ENCODE data around the gene POLR1A. TPM values are rescaled to one million over a fixed set of nuclear protein-coding genes. Genes with fewer than 3 reads are reported as not detected.

Gene POLR1A
- polyA plus RNA-seq, 3 donors, result 18.8 to 24.3 (median 24.0) TPM

GRCh38 chr2:86066007-86066578 is 39.6 kb downstream of the POLR1A start:
- no peak for DNase-seq

DNA sequence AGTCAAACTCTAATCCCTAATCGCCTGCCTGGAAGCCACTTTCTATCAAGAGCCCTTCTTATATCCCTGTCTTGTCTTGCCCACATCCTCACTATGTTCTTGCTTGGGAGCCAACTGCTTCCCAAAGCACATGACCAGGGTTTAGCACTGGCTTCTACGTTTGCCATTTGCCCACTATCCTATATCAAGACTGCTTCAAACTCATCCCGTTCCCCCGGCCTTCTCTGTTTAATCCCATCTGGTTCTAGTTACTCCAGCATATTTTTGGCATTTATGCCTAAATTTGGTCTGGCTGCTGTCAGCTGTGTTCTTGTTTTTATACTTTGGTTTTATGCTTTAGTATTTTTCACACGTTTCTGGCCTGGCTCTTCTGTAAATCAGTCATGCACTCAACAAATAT is 40.2 kb downstream of the POLR1A start:
- DNase-seq, result no peak

DNA sequence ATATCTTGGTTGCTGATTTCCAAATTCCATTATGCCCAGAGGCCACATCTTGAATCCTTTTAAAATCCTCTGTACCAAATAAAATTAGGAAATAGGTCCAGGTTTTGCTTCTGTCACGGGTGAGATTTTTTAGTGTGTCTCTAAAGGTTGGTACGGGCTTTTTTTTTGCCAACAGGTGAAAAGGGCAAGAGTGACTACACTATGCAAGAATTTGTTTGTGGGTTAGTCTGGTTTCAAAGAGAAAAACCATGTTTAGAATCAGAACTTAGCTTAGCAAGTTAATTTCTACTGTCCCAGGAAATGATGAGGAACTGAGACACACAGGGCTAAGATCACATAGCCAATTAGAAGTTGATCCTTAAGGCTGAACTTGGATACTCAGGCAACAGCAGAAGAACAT is 41.7 kb downstream of the POLR1A start:
- no peak for DNase-seq

- DNase-seq, result no peak
Measured at GRCh38 chr2:86062043-86062442, 43.6 kb downstream of the POLR1A start.

DNA sequence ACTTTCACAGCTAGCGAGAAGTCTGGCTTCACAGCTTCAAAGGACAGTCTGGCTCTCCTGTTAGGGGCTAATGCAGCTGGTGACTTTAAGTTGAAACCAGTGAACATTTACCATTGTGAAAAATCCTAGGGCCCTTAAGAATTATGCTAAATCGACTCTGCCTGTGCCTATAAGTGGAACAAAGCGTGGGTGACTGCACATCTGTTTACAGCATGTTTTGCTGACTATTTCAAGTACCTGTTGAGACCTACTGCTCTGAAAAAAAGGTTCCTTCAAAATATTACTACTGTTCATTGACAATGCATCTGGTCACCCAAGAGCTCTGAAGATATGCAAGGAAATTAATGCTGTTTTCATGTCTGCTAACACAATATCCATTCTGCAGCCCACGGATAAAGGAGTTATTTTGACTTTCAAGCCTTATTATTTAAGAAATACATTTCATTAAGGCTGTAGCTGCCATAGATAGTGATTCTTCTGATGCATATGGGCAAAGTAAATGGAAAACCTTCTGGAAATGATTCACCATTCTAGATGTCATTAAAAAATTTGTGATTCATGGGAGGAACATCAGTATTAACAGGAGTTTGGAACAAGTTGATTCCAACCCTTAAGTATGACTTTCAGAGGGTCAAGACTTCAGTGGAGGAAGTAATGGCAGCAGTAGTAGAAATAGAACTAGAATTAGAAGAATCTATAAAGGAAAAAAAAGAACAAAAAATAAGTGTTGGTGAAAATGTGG is 48.9 kb downstream of the POLR1A start:
- DNase-seq, result no peak

GRCh38 chr2:86055314-86055713 is 50.4 kb downstream of the POLR1A start:
- DNase-seq, result no peak

DNA sequence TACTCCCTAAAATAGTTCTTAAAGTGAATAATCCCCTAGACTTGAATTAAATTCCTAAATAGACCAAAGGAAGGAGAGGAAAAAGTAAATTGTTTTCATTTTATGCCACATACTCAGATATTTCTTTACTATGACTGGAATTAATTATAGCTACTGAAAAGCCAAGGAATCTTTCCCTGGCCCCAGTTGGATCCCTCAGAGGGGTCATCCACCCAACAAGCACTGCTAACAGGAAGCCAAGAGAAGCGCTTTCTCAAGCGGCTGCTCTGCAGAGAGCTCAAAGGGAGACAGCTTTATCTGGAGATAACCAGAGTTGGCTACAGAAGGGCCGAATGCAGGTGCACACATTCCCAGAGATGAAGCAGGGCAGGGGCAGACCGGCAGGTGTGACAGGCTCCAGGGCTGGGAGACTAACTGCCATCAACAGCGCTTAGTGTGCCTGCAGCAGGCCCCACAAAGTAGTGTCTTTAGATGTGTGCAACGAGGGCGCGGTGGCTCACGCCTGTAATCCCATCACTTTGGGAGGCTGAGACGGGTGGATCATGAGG is 51.1 kb downstream of the POLR1A start:
- DNase-seq, result no peak

DNA sequence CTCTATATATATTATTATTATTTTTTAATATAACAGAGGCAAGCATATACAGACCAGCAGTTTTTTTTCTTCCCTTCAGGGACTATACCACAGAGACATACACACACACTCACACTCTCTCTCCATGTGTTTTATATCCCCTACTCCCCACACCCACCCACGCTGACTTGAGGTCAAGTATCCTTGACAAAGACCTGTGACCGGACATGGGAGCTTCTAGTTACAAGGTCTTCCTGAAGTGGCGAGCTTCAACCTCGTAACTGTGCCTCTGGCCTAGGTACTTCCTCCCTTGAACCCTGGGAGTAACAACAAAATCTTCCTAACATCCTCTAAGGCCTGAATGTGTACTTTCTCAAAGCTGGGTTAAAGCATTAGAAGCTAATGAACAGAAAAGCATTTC is 52.5 kb downstream of the POLR1A start:
- no peak for DNase-seq

DNA sequence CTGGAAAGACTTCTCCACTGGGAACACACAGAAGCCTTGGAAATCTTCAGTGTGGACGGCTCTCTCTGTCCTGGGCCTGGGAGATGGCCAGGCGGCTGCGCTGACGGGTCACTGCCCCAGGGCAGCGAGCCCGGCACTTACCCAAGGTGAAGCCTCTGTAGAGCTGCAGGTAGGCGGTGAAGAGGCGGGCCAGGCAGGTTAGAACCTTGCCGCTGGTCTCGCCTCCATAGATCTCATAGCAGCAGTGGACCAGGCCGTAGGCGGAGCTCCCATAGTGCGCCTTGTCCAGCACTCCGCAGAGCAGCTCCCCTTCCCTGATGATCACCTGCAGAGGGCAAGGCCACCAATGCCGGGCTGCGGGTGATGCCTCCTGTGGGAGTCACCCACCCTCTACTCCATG is 53.0 kb downstream of the POLR1A start:
- no peak for DNase-seq

- no peak for DNase-seq
Measured at GRCh38 chr2:86052265-86052664, 53.4 kb downstream of the POLR1A start.

DNA sequence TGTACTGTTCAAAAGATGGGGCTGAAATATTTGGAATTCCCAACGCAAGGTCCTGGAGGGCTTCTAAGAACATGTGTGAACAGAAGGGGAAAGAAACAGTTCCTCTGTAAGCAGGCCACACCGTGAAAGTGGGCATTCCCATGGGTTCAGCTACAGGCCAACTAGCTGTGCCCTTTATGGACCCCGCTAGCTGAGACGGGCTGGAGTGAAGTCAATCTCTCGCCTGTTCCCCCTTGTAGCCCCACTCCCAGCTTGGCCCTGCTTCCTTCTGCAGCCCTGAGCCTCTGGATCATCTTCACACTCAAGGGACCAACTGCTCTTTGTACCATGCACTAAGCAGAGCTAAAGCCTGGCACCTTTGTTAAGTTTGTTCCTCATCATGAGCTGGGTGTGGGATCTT is 55.4 kb downstream of the POLR1A start:
- DNase-seq, result no peak

GRCh38 chr2:86049529-86049928 is 56.2 kb downstream of the POLR1A start:
- no peak for DNase-seq

- DNase-seq, result no peak
Measured at GRCh38 chr2:86048888-86049287, 56.8 kb downstream of the POLR1A start.

GRCh38 chr2:86048383-86048701 is 57.3 kb downstream of the POLR1A start:
- no peak for DNase-seq

DNA sequence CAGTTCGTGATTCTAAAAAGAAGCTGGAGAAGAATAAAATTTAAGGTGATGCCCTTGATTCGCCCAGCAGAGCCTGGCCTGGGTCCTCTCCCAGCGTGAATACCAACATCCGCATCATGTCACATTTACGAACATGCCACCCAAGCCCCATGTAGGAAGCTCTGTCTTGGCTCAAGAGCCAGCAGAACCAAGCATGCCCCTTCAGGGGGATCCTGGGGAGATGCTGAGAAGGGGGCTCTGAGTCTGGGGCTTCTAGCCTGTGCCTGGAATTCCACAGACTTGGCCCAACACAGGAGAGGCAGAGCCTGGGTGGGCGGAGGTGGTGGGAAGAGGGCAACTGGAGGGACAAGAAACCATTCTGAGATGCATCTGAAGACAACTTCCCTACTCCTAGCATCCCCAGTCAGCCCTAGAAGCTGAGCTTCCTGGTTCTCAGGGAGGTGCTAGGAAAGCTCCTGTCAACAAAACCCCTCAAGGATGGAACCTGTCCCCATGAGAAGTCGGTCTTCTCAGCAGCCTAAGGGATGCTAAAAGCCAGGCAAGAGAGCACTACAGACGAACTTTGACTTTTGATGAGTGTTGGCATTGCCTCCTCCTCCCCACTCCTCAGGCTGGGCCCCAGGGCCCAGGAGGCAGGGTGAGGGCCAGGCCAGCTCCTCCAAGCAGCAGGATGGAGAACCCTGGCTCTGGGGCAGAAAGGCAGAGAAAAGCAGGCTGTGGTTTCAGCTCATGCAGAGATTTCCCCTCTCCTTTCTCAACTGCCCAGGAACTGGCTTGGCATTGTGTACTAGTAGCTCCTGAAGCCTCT is 57.9 kb downstream of the POLR1A start:
- DNase-seq, result no peak

DNA sequence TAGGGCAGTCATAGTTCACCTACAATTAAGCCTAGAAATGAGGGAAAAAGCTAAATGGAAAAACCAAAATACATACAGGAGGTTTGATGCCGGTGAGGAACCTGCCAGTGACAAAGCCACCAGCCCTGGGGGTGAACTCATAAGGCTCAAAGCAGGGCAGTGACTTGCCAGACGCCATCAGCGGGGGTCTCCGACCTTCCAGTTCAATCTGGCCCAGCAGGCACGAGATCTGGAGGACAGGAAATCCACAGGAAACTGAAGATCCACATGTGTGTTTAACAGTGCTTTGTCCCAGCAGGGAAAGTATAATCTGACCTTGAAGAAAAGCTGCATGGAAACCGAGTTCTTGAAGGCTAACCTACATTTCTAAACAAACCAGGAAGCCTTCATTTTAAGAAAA is 60.1 kb downstream of the POLR1A start:
- no peak for DNase-seq

GRCh38 chr2:86044614-86045013 is 61.1 kb downstream of the POLR1A start:
- DNase-seq, result no peak

DNA sequence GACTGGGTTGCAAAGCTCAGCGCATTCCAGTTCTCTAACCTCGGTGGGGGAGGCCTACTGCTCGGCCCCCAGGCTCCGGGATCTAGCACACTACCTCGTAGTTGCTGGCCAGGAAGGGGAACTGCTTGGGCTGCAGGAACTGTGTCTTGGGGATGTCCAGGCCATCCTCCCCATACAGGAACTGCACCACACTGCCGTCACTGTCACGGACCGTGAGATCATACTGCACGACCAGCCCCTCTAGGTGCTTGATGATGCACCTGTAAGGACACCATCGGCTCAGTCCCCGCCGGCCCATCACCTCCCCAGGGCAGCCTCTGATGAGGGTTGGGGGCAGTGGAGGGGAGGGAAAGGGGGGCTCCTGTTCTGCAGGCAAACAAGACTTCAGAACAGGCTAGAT is 61.6 kb downstream of the POLR1A start:
- DNase-seq, result no peak

DNA sequence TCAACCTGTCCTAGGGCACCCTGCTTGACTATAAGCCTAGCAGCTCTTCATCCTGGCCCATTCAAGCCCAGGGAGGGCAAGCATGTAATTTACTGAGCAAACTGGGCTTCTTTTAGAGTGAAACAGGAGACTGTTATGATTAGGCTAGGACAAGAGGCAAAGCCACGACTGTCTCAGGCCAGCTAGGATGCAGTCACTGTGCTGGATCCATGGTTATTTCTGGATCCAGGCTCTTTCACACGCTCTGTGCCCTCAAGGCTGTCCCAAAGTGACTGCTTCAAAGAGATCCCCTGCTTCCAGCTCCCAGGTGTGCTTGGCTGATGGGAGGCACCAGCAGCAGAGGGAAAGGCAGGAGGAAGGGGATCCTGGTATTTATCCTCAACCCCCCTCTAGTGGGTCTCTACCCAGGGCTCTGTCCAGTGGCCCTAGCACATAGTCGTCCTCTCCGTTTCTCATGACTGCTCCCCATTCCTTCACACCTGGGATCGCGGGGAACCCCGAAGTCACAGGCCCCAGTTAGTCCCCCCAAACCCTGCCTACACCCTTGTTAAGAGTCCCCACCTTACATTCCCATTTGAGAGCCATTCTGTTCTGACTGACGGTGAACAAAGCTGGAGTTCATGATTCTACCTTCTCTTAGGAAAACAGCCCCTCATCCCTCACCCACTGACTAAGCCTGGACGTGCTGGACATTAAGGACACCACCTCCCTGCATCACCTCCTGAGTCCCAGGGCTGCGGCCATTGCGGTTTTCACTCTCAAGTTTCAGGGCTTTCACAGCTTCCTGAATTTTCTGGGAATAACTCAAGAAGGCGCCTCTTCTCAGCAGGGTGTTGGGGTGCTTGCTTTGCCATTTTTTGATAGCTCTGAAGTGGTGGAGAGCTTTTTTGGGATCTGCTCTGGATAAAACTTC is 63.2 kb downstream of the POLR1A start:
- no peak for DNase-seq

- DNase-seq, result no peak
Measured at GRCh38 chr2:86039963-86040655, 65.6 kb downstream of the POLR1A start.

Data from renal pelvis (tissue), 4 donors.